Measurements from ENCODE around the gene TMC4.
A peak's percentile ranks its signal among the peaks of the same experiment; 100 is the strongest.
"Not testable (repeated sequence)": the region's sequence is repeated elsewhere in the genome, so short reads cannot be mapped to it uniquely, and the experiment has no call there.

TMC4 gene

GRCh38 chr19:54211235-54211634, 38.3 kb upstream of the TMC4 start:
- no peak for TF ChIP-seq CTCF (IDR thresholded peaks at IDR 0.05; ENCODE audit: low read depth, low read length, missing control alignments)
- DNase-seq (ENCODE audit: extremely low read depth, low read depth) = no peak
- no peak overlapping the region for H3K4me3 ChIP-seq (replicated peaks; ENCODE audit: low read depth, low read length)

GRCh38 chr19:54209811-54210494, 37.0 kb upstream of the TMC4 start:
- peak; percentile 95 for DNase-seq (ENCODE audit: extremely low read depth, low read depth)
- no peak overlapping the region for H3K4me3 ChIP-seq (replicated peaks; ENCODE audit: low read depth, low read length)

GRCh38 chr19:54209058-54209810, 36.3 kb upstream of the TMC4 start:
- no peak for TF ChIP-seq CTCF (IDR thresholded peaks at IDR 0.05; ENCODE audit: low read depth, low read length, missing control alignments)
- no peak for DNase-seq (ENCODE audit: extremely low read depth, low read depth)
- H3K4me3 ChIP-seq (replicated peaks; ENCODE audit: low read depth, low read length) = no peak overlapping the region

More at GRCh38 chr19:54209811-54210494, 37.0 kb upstream of the TMC4 start:
- no peak for TF ChIP-seq CTCF (IDR thresholded peaks at IDR 0.05; ENCODE audit: low read depth, low read length, missing control alignments)

- no peak for DNase-seq (ENCODE audit: extremely low read depth, low read depth)
- no peak for TF ChIP-seq CTCF (IDR thresholded peaks at IDR 0.05; ENCODE audit: low read depth, low read length, missing control alignments)
- H3K4me3 ChIP-seq (replicated peaks; ENCODE audit: low read depth, low read length) = no peak overlapping the region
Measured at GRCh38 chr19:54208784-54209057, 35.8 kb upstream of the TMC4 start.

- no peak for TF ChIP-seq CTCF (IDR thresholded peaks at IDR 0.05; ENCODE audit: low read depth, low read length, missing control alignments)
- no peak for DNase-seq (ENCODE audit: extremely low read depth, low read depth)
- no peak overlapping the region for H3K4me3 ChIP-seq (replicated peaks; ENCODE audit: low read depth, low read length)
Measured at GRCh38 chr19:54207983-54208783, 35.2 kb upstream of the TMC4 start.

- no peak for TF ChIP-seq CTCF (IDR thresholded peaks at IDR 0.05; ENCODE audit: low read depth, low read length, missing control alignments)
- H3K4me3 ChIP-seq (replicated peaks; ENCODE audit: low read depth, low read length) = no peak overlapping the region
- no peak for DNase-seq (ENCODE audit: extremely low read depth, low read depth)
Measured at GRCh38 chr19:54207676-54207982, 34.7 kb upstream of the TMC4 start.

GRCh38 chr19:54207193-54207592, 34.2 kb upstream of the TMC4 start:
- H3K4me3 ChIP-seq (replicated peaks; ENCODE audit: low read depth, low read length); DNase-seq (ENCODE audit: extremely low read depth, low read depth): not testable (repeated sequence)

All from HFF-Myc (cell line).